Immature natural killer cell (primary cell): ENCODE data around the gene FGF6. TPM values are rescaled to one million over a fixed set of nuclear protein-coding genes. Genes with fewer than 3 reads are reported as not detected.
"Not testable (repeated sequence)": the region's sequence is repeated elsewhere in the genome, so short reads cannot be mapped to it uniquely, and the experiment has no call there.

Source experiments
- DNase-seq, 3 donors: peaks; one replicate each; pipeline ENCODE4 v3.0.0; 2022; ENCODE audit warnings: mixed read lengths in 1 of 3
- H3K27ac Mint-ChIP-seq, 6 donors: one replicate each; pipeline ENCODE4 v1.8.0; 2020; ENCODE audit warnings: mixed read lengths in 6 of 6, mild to moderate bottlenecking in 5 of 6, inconsistent platforms in 4 of 6, moderate library complexity in 3 of 6
- H3K27me3 Mint-ChIP-seq, 3 donors: one replicate each; pipeline ENCODE4 v1.8.0; 2020 to 2021; ENCODE audit warnings: low read depth in 3 of 3, mild to moderate bottlenecking in 3 of 3, mixed read lengths in 3 of 3, moderate library complexity in 3 of 3, inconsistent platforms in 1 of 3
- H3K36me3 Mint-ChIP-seq, 3 donors: one replicate each; pipeline ENCODE4 v1.8.0; 2020; ENCODE audit warnings: mixed read lengths in 3 of 3, inconsistent platforms in 2 of 3, mild to moderate bottlenecking in 2 of 3
- H3K4me1 Mint-ChIP-seq, 2 donors: one replicate each; pipeline ENCODE4 v1.8.0; 2020; ENCODE audit warnings: inconsistent platforms in 2 of 2, mild to moderate bottlenecking in 2 of 2, mixed read lengths in 2 of 2, moderate library complexity in 1 of 2
- H3K4me3 Mint-ChIP-seq, 5 donors: one replicate each; pipeline ENCODE4 v1.8.0; 2020; ENCODE audit warnings: mild to moderate bottlenecking in 5 of 5, mixed read lengths in 5 of 5, inconsistent platforms in 3 of 5, moderate library complexity in 3 of 5
- H3K9me3 Mint-ChIP-seq, 6 donors: one replicate each; pipeline ENCODE4 v1.8.0; 2020; ENCODE audit warnings: mild to moderate bottlenecking in 6 of 6, mixed read lengths in 6 of 6, inconsistent platforms in 4 of 6, moderate library complexity in 3 of 6
- polyA plus RNA-seq, 3 donors: library from polyadenylated mRNA; unstranded; fragments of 300-500 nt; fragmentation: Illumina TruSeq; gene quantifications; one replicate each; pipeline ENCODE4 v1.2.3, GENCODE V29; 2021

FGF6 gene
- polyA plus RNA-seq, 3 donors from 2014 or later, result not detected

GRCh38 chr12:4455849-4456248 is 10.2 kb upstream of the FGF6 start:
- Mint-ChIP-seq H3K27me3 (peaks cover under 1 to 22% (median 8%) of the 10 kb centered on the region in 3 donors), H3K9me3 (peaks cover 0 to 22% (median 5%) of the 10 kb centered on the region in 6 donors)
- not testable (repeated sequence) for H3K27ac Mint-ChIP-seq, H3K4me1 Mint-ChIP-seq, DNase-seq, H3K36me3 Mint-ChIP-seq, H3K4me3 Mint-ChIP-seq

- Mint-ChIP-seq H3K36me3 (peaks cover 0 to 3% (median 0%) of the 10 kb centered on the region in 3 donors), H3K9me3 (peaks cover 0 to 22% (median 5%) of the 10 kb centered on the region in 6 donors), H3K27me3 (peaks cover 3 to 26% (median 8%) of the 10 kb centered on the region in 3 donors), H3K4me3 (no peak overlapping the region), H3K27ac (no peak overlapping the region), H3K4me1 (no peaks in the 10 kb centered on the region)
- DNase-seq, result no peak
Observed at GRCh38 chr12:4454315-4454860, 8.8 kb upstream of the FGF6 start.

GRCh38 chr12:4451694-4452093 is 6.1 kb upstream of the FGF6 start:
- Mint-ChIP-seq H3K27ac (no peak overlapping the region), H3K36me3 (peaks cover 0 to 3% (median 0%) of the 10 kb centered on the region in 3 donors), H3K4me3 (no peak overlapping the region), H3K4me1 (no peaks in the 10 kb centered on the region), H3K27me3 (peaks cover 6 to 30% (median 6%) of the 10 kb centered on the region in 3 donors), H3K9me3 (peaks cover 0 to 22% (median 5%) of the 10 kb centered on the region in 6 donors)
- DNase-seq, result no peak

GRCh38 chr12:4450551-4451112 is 5.0 kb upstream of the FGF6 start:
- peaks cover 5 to 30% (median 6%) of the 10 kb centered on the region in 3 donors for H3K27me3 Mint-ChIP-seq

GRCh38 chr12:4449851-4450221 is 4.2 kb upstream of the FGF6 start:
- DNase-seq, result no peak
- no peak overlapping the region for H3K27ac Mint-ChIP-seq
- no peaks in the 10 kb centered on the region for H3K4me1 Mint-ChIP-seq
- H3K4me3 Mint-ChIP-seq, result no peak overlapping the region
- peaks cover 0 to 3% (median 0%) of the 10 kb centered on the region in 3 donors for H3K36me3 Mint-ChIP-seq
- peaks cover 4 to 30% (median 6%) of the 10 kb centered on the region in 3 donors for H3K27me3 Mint-ChIP-seq
- peaks cover 0 to 22% (median 5%) of the 10 kb centered on the region in 6 donors for H3K9me3 Mint-ChIP-seq

More at GRCh38 chr12:4450551-4451112, 5.0 kb upstream of the FGF6 start:
- Mint-ChIP-seq H3K4me3 (no peak overlapping the region), H3K9me3 (peaks cover 0 to 22% (median 5%) of the 10 kb centered on the region in 6 donors), H3K36me3 (peaks cover 0 to 3% (median 0%) of the 10 kb centered on the region in 3 donors), H3K27ac (no peak overlapping the region), H3K4me1 (no peaks in the 10 kb centered on the region)
- DNase-seq, result no peak

GRCh38 chr12:4448943-4449850 is 3.6 kb upstream of the FGF6 start:
- H3K36me3 Mint-ChIP-seq, result peaks cover 0 to 3% (median 0%) of the 10 kb centered on the region in 3 donors
- H3K9me3 Mint-ChIP-seq, result peaks cover 0 to 21% (median 5%) of the 10 kb centered on the region in 6 donors
- H3K4me3 Mint-ChIP-seq, result no peak overlapping the region
- DNase-seq, result no peak
- no peaks in the 10 kb centered on the region for H3K4me1 Mint-ChIP-seq
- peaks cover 4 to 30% (median 6%) of the 10 kb centered on the region in 3 donors for H3K27me3 Mint-ChIP-seq
- H3K27ac Mint-ChIP-seq, result no peak overlapping the region

- DNase-seq, result no peak
- peaks cover 0 to 14% (median 2%) of the 10 kb centered on the region in 6 donors for H3K9me3 Mint-ChIP-seq
- no peaks in the 10 kb centered on the region for H3K4me1 Mint-ChIP-seq
- no peak overlapping the region for H3K4me3 Mint-ChIP-seq
- peaks cover 0 to 3% (median 0%) of the 10 kb centered on the region in 3 donors for H3K36me3 Mint-ChIP-seq
- peaks cover 4 to 25% (median 6%) of the 10 kb centered on the region in 3 donors for H3K27me3 Mint-ChIP-seq
- no peak overlapping the region for H3K27ac Mint-ChIP-seq
Observed at GRCh38 chr12:4448371-4448940, 2.8 kb upstream of the FGF6 start.

- no peak overlapping the region for H3K4me3 Mint-ChIP-seq
- peaks cover 4 to 18% (median 6%) of the 10 kb centered on the region in 3 donors for H3K27me3 Mint-ChIP-seq
- DNase-seq, result no peak
- no peaks in the 10 kb centered on the region for H3K4me1 Mint-ChIP-seq
- H3K27ac Mint-ChIP-seq, result no peak overlapping the region
- no peaks in the 10 kb centered on the region for H3K36me3 Mint-ChIP-seq
- H3K9me3 Mint-ChIP-seq, result peaks cover 0 to under 1% (median 0%) of the 10 kb centered on the region in 6 donors
Observed at GRCh38 chr12:4447151-4447550, 1.5 kb upstream of the FGF6 start.

GRCh38 chr12:4446335-4446734 is 720 bp upstream of the FGF6 start:
- no peak overlapping the region for H3K27ac Mint-ChIP-seq
- H3K27me3 Mint-ChIP-seq, result peaks cover 2 to 11% (median 6%) of the 10 kb centered on the region in 3 donors
- H3K4me1 Mint-ChIP-seq, result no peaks in the 10 kb centered on the region
- H3K9me3 Mint-ChIP-seq, result no peaks in the 10 kb centered on the region
- no peak overlapping the region for H3K4me3 Mint-ChIP-seq
- no peaks in the 10 kb centered on the region for H3K36me3 Mint-ChIP-seq
- DNase-seq, result no peak

GRCh38 chr12:4444031-4444430 is 1.6 kb downstream of the FGF6 start:
- Mint-ChIP-seq H3K4me1 (no peaks in the 10 kb centered on the region), H3K27me3 (peaks cover 3 to 7% (median 5%) of the 10 kb centered on the region in 3 donors), H3K36me3 (no peaks in the 10 kb centered on the region), H3K4me3 (no peak overlapping the region), H3K27ac (no peak overlapping the region), H3K9me3 (no peaks in the 10 kb centered on the region)
- DNase-seq, result no peak

- Mint-ChIP-seq H3K4me1 (no peaks in the 10 kb centered on the region), H3K4me3 (no peak overlapping the region), H3K27ac (no peak overlapping the region), H3K36me3 (no peaks in the 10 kb centered on the region), H3K9me3 (no peaks in the 10 kb centered on the region), H3K27me3 (peaks cover 3 to 8% (median 5%) of the 10 kb centered on the region in 3 donors)
- no peak for DNase-seq
Observed at GRCh38 chr12:4443616-4444015, 2.0 kb downstream of the FGF6 start.

GRCh38 chr12:4441355-4442335 is 4.0 kb downstream of the FGF6 start:
- Mint-ChIP-seq H3K4me3 (no peak overlapping the region), H3K4me1 (no peaks in the 10 kb centered on the region), H3K9me3 (no peaks in the 10 kb centered on the region), H3K27me3 (peaks cover 0 to 7% (median 5%) of the 10 kb centered on the region in 3 donors), H3K27ac (no peak overlapping the region), H3K36me3 (no peaks in the 10 kb centered on the region)
- DNase-seq, result no peak
